GM23338 (cell line): ENCODE results near the gene CRABP1. TPM values are rescaled to one million over a fixed set of nuclear protein-coding genes. Genes with fewer than 3 reads are reported as not detected.

ENCODE experiments used
- ATAC-seq: fragments of 200-7000 bp; cut with Tn5 transposase; 3 replicates; pipeline ENCODE4 v1.9.1; 2020
- DNase-seq: peaks from one replicate; pipeline ENCODE4 v3.0.0-alpha.2; 2015; ENCODE audit warnings: low spot score
- H2AFZ ChIP-seq: fragments of 200-600 bp; sonication (generic); 2 replicates; pipeline ENCODE4 v1.8.0; 2016; ENCODE audit warnings: antibody characterized with exemption, mild to moderate bottlenecking, moderate library complexity
- H3F3A ChIP-seq: fragments of 200-600 bp; sonication (generic); replicated peaks from 2 replicates; pipeline ENCODE4 v1.8.0; 2017; ENCODE audit warnings: antibody characterized with exemption, mixed run types, low read depth
- H3K27ac ChIP-seq: fragments of 200-600 bp; sonication (generic); 2 replicates; pipeline ENCODE4 v1.6.1; 2016; ENCODE audit warnings: low read depth
- H3K27me3 ChIP-seq: fragments of 200-600 bp; sonication (generic); 2 replicates; pipeline ENCODE4 v1.8.0; 2016; ENCODE audit warnings: mild to moderate bottlenecking, mixed run types, moderate library complexity; ENCODE audit not compliant: insufficient read depth
- H3K36me3 ChIP-seq: fragments of 200-600 bp; sonication (generic); 2 replicates; pipeline ENCODE4 v1.8.0; 2016; ENCODE audit warnings: mild to moderate bottlenecking; ENCODE audit not compliant: insufficient read depth
- H3K4me1 ChIP-seq: fragments of 200-600 bp; sonication (generic); 2 replicates; pipeline ENCODE4 v1.8.0; 2016; ENCODE audit warnings: mild to moderate bottlenecking, moderate library complexity; ENCODE audit not compliant: insufficient read depth
- H3K4me2 ChIP-seq: fragments of 200-600 bp; sonication (generic); 2 replicates; pipeline ENCODE4 v1.7.1; 2017; ENCODE audit warnings: mixed run types
- H3K4me3 ChIP-seq: fragments of 200-600 bp; sonication (generic); 2 replicates; pipeline ENCODE4 v1.6.1; 2016; ENCODE audit warnings: mixed run types
- H3K79me2 ChIP-seq: fragments of 200-600 bp; sonication (generic); replicated peaks from 2 replicates; pipeline ENCODE4 v1.8.0; 2017; ENCODE audit warnings: mild to moderate bottlenecking; ENCODE audit not compliant: insufficient read depth
- H3K9me2 ChIP-seq: fragments of 200-600 bp; sonication (generic); 2 replicates; pipeline ENCODE4 v1.8.0; 2017; ENCODE audit not compliant: insufficient read depth
- H4K20me1 ChIP-seq: fragments of 200-600 bp; sonication (generic); replicated peaks from 2 replicates; pipeline ENCODE4 v1.8.0; 2017; ENCODE audit warnings: mild to moderate bottlenecking; ENCODE audit not compliant: insufficient read depth
- H3K27ac Mint-ChIP-seq: 2 replicates; pipeline ENCODE4 v1.8.0; 2020; ENCODE audit warnings: inconsistent platforms, mild to moderate bottlenecking, moderate library complexity, mixed read lengths
- H3K27me3 Mint-ChIP-seq: 3 replicates; pipeline ENCODE4 v1.8.0; 2022; ENCODE audit warnings: low read depth, mild to moderate bottlenecking, moderate library complexity, mixed read lengths, inconsistent platforms; ENCODE audit not compliant: insufficient read depth, poor library complexity
- H3K36me3 Mint-ChIP-seq: 3 replicates; pipeline ENCODE4 v1.8.0; 2021; ENCODE audit warnings: low read depth, mild to moderate bottlenecking, inconsistent platforms, moderate library complexity, mixed read lengths
- H3K4me1 Mint-ChIP-seq: 3 replicates; pipeline ENCODE4 v1.8.0; 2020; ENCODE audit warnings: mild to moderate bottlenecking, inconsistent platforms, mixed read lengths
- H3K4me3 Mint-ChIP-seq: 3 replicates; pipeline ENCODE4 v1.8.0; 2021; ENCODE audit warnings: moderate library complexity, mild to moderate bottlenecking, inconsistent platforms, mixed read lengths
- H3K9me3 Mint-ChIP-seq: 3 replicates; pipeline ENCODE4 v1.8.0; 2020; ENCODE audit warnings: moderate library complexity, mild to moderate bottlenecking, inconsistent platforms, mixed read lengths
- CREB1 ChIP-seq: fragments of 250-450 bp; sonication (Bioruptor Pico); IDR thresholded peaks from 2 replicates; pipeline ENCODE4 v1.5.0; 2020; ENCODE audit warnings: low read depth, mild to moderate bottlenecking, moderate library complexity
- EZH2 ChIP-seq: fragments of 200-600 bp; sonication (generic); IDR thresholded peaks from one replicate; pipeline ENCODE4 v1.8.0; 2017; ENCODE audit warnings: antibody characterized with exemption, mild to moderate bottlenecking, low read depth; ENCODE audit not compliant: unreplicated experiment
- JUNB ChIP-seq: IDR thresholded peaks from one replicate; pipeline ENCODE4 v1.6.1; 2016; ENCODE audit warnings: antibody characterized with exemption; ENCODE audit not compliant: unreplicated experiment
- NANOG ChIP-seq: IDR thresholded peaks from 2 replicates; pipeline ENCODE4 v1.6.1; 2016; ENCODE audit warnings: antibody characterized with exemption, borderline replicate concordance
- POLR2AphosphoS5 ChIP-seq: IDR thresholded peaks from 2 replicates; pipeline ENCODE4 v1.6.1; 2016; ENCODE audit warnings: antibody characterized with exemption, low read depth
- STAT1 ChIP-seq: IDR thresholded peaks from one replicate; pipeline ENCODE4 v1.6.1; 2016; ENCODE audit warnings: antibody characterized with exemption; ENCODE audit not compliant: unreplicated experiment
- ZNF331 ChIP-seq: fragments of 250-450 bp; sonication (Bioruptor Pico); IDR thresholded peaks from 2 replicates; pipeline ENCODE4 v1.5.0; 2020; ENCODE audit warnings: low read depth, mild to moderate bottlenecking, moderate library complexity
- ZNF462 ChIP-seq: fragments of 250-450 bp; sonication (Bioruptor Pico); IDR thresholded peaks from 2 replicates; pipeline ENCODE4 v1.5.0; 2020; ENCODE audit warnings: mild to moderate bottlenecking, moderate library complexity
- polyA plus RNA-seq: library from polyadenylated mRNA; unstranded; fragments of >200 nt; fragmentation: Nextera tagmentation; extraction: Ambion mirVana; gene quantifications from 2 replicates; pipeline ENCODE4 v1.2.1, GENCODE V29; 2016
- total RNA-seq: library from RNA; depleted of rRNA; stranded (reverse); fragments of >200 nt; shearing (Covaris generic); gene quantifications from 2 replicates; pipeline ENCODE4 v1.2.3, GENCODE V29; 2014
- TF ChIP-seq, protein P1 (sequence below): IDR thresholded peaks from 2 replicates; pipeline ENCODE4 v1.6.1; 2016; ENCODE audit warnings: antibody characterized with exemption
- TF ChIP-seq, protein P2 (sequence below), 2 experiments: fragments of 200-600 bp in 1 of 2; sonication (generic) in 1 of 2; conservative IDR thresholded peaks; 2 replicates each; pipeline versions ENCODE4 v1.5.1 to v1.6.1; 2016 to 2017; ENCODE audit warnings: antibody characterized with exemption in 2 of 2, low read depth in 2 of 2, mild to moderate bottlenecking in 2 of 2, moderate library complexity in 1 of 2
- TF ChIP-seq, protein P3 (sequence below): IDR thresholded peaks from one replicate; pipeline ENCODE4 v1.6.1; 2018; ENCODE audit warnings: antibody characterized with exemption; ENCODE audit not compliant: unreplicated experiment

Gene CRABP1
- total and polyA plus RNA-seq, 2 experiments from 2014 or later: 156 to 522 TPM

DNA sequence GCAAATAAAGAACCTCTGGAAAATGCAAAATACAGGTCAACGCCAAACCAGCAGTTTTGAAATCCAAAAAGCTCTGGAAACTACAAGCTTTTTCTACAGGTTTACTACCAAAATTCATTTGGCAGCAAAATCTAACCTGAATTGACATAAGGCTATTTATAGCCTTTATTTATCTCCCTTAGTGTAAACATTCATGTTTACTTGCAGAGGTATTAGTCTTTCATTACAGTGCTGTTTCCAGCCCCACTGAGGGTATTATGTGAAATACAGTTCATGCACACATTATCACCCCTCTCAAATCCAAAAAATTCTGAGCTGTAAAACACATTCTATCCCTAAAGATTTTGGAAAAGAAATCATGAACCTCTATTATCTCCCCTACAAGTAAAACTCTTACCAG is 47.9 kb upstream of the CRABP1 start:
- Histone ChIP-seq H3K27me3 (no peaks in the 10 kb centered on the region), H3F3A (no peaks in the 10 kb centered on the region), H3K9me2 (no peaks in the 10 kb centered on the region), H2AFZ (no peak overlapping the region), H3K4me1 (no peaks in the 10 kb centered on the region), H3K36me3 (peaks cover 20% of the 10 kb centered on the region), H3K79me2 (peaks cover 10% of the 10 kb centered on the region), H3K4me3 (no peak overlapping the region), H4K20me1 (no peaks in the 10 kb centered on the region), H3K27ac (no peak overlapping the region), H3K4me2 (no peak overlapping the region)
- ATAC-seq (no peak), DNase-seq (no peak)
- no peak overlapping the region for H3K4me3 Mint-ChIP-seq
- H3K9me3 Mint-ChIP-seq: no peaks in the 10 kb centered on the region
- TF ChIP-seq, protein P1, sequence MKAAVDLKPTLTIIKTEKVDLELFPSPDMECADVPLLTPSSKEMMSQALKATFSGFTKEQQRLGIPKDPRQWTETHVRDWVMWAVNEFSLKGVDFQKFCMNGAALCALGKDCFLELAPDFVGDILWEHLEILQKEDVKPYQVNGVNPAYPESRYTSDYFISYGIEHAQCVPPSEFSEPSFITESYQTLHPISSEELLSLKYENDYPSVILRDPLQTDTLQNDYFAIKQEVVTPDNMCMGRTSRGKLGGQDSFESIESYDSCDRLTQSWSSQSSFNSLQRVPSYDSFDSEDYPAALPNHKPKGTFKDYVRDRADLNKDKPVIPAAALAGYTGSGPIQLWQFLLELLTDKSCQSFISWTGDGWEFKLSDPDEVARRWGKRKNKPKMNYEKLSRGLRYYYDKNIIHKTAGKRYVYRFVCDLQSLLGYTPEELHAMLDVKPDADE: no peak
- TF ChIP-seq CREB1: no peak
- TF ChIP-seq NANOG: no peak
- TF ChIP-seq, protein P2, sequence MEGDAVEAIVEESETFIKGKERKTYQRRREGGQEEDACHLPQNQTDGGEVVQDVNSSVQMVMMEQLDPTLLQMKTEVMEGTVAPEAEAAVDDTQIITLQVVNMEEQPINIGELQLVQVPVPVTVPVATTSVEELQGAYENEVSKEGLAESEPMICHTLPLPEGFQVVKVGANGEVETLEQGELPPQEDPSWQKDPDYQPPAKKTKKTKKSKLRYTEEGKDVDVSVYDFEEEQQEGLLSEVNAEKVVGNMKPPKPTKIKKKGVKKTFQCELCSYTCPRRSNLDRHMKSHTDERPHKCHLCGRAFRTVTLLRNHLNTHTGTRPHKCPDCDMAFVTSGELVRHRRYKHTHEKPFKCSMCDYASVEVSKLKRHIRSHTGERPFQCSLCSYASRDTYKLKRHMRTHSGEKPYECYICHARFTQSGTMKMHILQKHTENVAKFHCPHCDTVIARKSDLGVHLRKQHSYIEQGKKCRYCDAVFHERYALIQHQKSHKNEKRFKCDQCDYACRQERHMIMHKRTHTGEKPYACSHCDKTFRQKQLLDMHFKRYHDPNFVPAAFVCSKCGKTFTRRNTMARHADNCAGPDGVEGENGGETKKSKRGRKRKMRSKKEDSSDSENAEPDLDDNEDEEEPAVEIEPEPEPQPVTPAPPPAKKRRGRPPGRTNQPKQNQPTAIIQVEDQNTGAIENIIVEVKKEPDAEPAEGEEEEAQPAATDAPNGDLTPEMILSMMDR (conservative IDR thresholded peaks at IDR 0.05; ENCODE audit: low read depth in 2 of 2): no peak
- TF ChIP-seq STAT1: no peak
- no peak for TF ChIP-seq EZH2
- no peak for TF ChIP-seq ZNF331 (CRISPR knock-in tag)
- TF ChIP-seq, protein P3, sequence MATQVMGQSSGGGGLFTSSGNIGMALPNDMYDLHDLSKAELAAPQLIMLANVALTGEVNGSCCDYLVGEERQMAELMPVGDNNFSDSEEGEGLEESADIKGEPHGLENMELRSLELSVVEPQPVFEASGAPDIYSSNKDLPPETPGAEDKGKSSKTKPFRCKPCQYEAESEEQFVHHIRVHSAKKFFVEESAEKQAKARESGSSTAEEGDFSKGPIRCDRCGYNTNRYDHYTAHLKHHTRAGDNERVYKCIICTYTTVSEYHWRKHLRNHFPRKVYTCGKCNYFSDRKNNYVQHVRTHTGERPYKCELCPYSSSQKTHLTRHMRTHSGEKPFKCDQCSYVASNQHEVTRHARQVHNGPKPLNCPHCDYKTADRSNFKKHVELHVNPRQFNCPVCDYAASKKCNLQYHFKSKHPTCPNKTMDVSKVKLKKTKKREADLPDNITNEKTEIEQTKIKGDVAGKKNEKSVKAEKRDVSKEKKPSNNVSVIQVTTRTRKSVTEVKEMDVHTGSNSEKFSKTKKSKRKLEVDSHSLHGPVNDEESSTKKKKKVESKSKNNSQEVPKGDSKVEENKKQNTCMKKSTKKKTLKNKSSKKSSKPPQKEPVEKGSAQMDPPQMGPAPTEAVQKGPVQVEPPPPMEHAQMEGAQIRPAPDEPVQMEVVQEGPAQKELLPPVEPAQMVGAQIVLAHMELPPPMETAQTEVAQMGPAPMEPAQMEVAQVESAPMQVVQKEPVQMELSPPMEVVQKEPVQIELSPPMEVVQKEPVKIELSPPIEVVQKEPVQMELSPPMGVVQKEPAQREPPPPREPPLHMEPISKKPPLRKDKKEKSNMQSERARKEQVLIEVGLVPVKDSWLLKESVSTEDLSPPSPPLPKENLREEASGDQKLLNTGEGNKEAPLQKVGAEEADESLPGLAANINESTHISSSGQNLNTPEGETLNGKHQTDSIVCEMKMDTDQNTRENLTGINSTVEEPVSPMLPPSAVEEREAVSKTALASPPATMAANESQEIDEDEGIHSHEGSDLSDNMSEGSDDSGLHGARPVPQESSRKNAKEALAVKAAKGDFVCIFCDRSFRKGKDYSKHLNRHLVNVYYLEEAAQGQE: no peak
- TF ChIP-seq ZNF462 (CRISPR knock-in tag): no peak
- TF ChIP-seq JUNB: no peak
- no peak for TF ChIP-seq POLR2AphosphoS5
- H3K36me3 Mint-ChIP-seq: peaks cover 3% of the 10 kb centered on the region; the same call in 2 of the 3 replicates
- H3K27me3 Mint-ChIP-seq: peaks cover 2% of the 10 kb centered on the region
- no peaks in the 10 kb centered on the region for H3K4me1 Mint-ChIP-seq
- H3K27ac Mint-ChIP-seq: no peak overlapping the region
